Natural killer cell (primary cell): Measurements from ENCODE around the gene HPS3. TPM values are rescaled to one million over a fixed set of nuclear protein-coding genes. Genes with fewer than 3 reads are reported as not detected.

ENCODE experiments used
- ATAC-seq, 3 donors: fragments of 150-1000 bp in 2 of 3; fragments of 200-7000 bp in 1 of 3; cut with Tn5 transposase; 1 replicate in 1 of 3; 2 replicates in 2 of 3; pipeline ENCODE4 v1.10.0; 2021; ENCODE audit warnings: mild to moderate bottlenecking in 2 of 3, moderate library complexity in 2 of 3
- DNase-seq, 2 donors: peaks; one replicate each; pipeline versions ENCODE4 v3.0.0 to v3.0.0-alpha.2; 2013 to 2021; ENCODE audit warnings: mixed read lengths in 1 of 2
- H3K27ac ChIP-seq: one replicate; pipeline ENCODE4 v1.5.1; 2013; ENCODE audit warnings: mild to moderate bottlenecking, low read length
- H3K27me3 ChIP-seq: one replicate; pipeline ENCODE4 v1.6.1; 2013; ENCODE audit warnings: low read length; ENCODE audit not compliant: control insufficient read depth, insufficient read depth
- H3K36me3 ChIP-seq: one replicate; pipeline ENCODE4 v1.6.1; 2013; ENCODE audit warnings: low read length; ENCODE audit not compliant: control insufficient read depth, insufficient read depth
- H3K4me1 ChIP-seq: one replicate; pipeline ENCODE4 v1.6.1; 2013; ENCODE audit warnings: low read length; ENCODE audit not compliant: control insufficient read depth, insufficient read depth
- H3K4me3 ChIP-seq: one replicate; pipeline ENCODE4 v1.5.1; 2013; ENCODE audit warnings: low read length
- H3K9me3 ChIP-seq: one replicate; pipeline ENCODE4 v1.6.1; 2013; ENCODE audit warnings: low read length; ENCODE audit not compliant: control insufficient read depth, insufficient read depth
- H3K27ac Mint-ChIP-seq, 2 donors: one replicate each; pipeline ENCODE4 v1.8.0; 2022; ENCODE audit warnings: mild to moderate bottlenecking in 2 of 2, mixed read lengths in 2 of 2, moderate library complexity in 1 of 2
- H3K27me3 Mint-ChIP-seq, 2 donors: one replicate each; pipeline ENCODE4 v1.8.0; 2022; ENCODE audit warnings: low read depth in 2 of 2, mixed read lengths in 2 of 2
- H3K36me3 Mint-ChIP-seq: one replicate; pipeline ENCODE4 v1.8.0; 2022; ENCODE audit warnings: mixed read lengths
- H3K4me1 Mint-ChIP-seq, 2 donors: one replicate each; pipeline ENCODE4 v1.8.0; 2022; ENCODE audit warnings: mixed read lengths in 2 of 2
- H3K4me3 Mint-ChIP-seq: one replicate; pipeline ENCODE4 v1.8.0; 2022; ENCODE audit warnings: mild to moderate bottlenecking, moderate library complexity, mixed read lengths
- H3K9me3 Mint-ChIP-seq, 2 donors: one replicate each; pipeline ENCODE4 v1.8.0; 2022; ENCODE audit warnings: mixed read lengths in 2 of 2
- WGBS: methylation state at CpG from one replicate; pipeline ENCODE4 v1.1.7; 2013; ENCODE audit warnings: missing lambda C conversion rate; ENCODE audit not compliant: insufficient coverage; 5-methylcytosine and 5-hydroxymethylcytosine counted together
- intact Hi-C: fragments of 100-400 bp; cut with micrococcal nuclease; formaldehyde crosslinking; loops from one replicate; pipeline ENCODE4 v1.14.2; 2022
- total RNA-seq, 4 donors: library from RNA; stranded (reverse); fragments of 120-200 nt in 1 of 4; gene quantifications; one replicate each; pipeline versions ENCODE4 v1.2.3 to v1.2.4, GENCODE V29; 2013 to 2022
- TF ChIP-seq, protein P1 (sequence below): fragments of 200-600 bp; IDR thresholded peaks from one replicate; pipeline ENCODE4 v1.8.0; 2022; ENCODE audit warnings: antibody characterized with exemption

The HPS3 gene
- total RNA-seq, 3 donors from 2014 or later (not counting 1 experiment from before 2014, with no cell fraction given) = 19.6 to 35.5 (median 24.7) TPM

- 97% methylated on average over 15 of the region's 15 CpGs for WGBS
- no peaks in the 10 kb centered on the region for H3K9me3 ChIP-seq
- peak overlapping the region; percentile 94 for H3K4me3 Mint-ChIP-seq
- ATAC-seq (no peak), DNase-seq (peak in 1 of 2 donors; percentile 7)
- H3K4me3 ChIP-seq = no peak overlapping the region
- H3K27me3 ChIP-seq = no peaks in the 10 kb centered on the region
- H3K27ac Mint-ChIP-seq = peak overlapping the region in 1 of 2 donors; percentile 89
- no peak overlapping the region for H3K27ac ChIP-seq
- H3K4me1 Mint-ChIP-seq = peaks cover 20 to 23% of the 10 kb centered on the region in 2 donors
- TF ChIP-seq, protein P1, sequence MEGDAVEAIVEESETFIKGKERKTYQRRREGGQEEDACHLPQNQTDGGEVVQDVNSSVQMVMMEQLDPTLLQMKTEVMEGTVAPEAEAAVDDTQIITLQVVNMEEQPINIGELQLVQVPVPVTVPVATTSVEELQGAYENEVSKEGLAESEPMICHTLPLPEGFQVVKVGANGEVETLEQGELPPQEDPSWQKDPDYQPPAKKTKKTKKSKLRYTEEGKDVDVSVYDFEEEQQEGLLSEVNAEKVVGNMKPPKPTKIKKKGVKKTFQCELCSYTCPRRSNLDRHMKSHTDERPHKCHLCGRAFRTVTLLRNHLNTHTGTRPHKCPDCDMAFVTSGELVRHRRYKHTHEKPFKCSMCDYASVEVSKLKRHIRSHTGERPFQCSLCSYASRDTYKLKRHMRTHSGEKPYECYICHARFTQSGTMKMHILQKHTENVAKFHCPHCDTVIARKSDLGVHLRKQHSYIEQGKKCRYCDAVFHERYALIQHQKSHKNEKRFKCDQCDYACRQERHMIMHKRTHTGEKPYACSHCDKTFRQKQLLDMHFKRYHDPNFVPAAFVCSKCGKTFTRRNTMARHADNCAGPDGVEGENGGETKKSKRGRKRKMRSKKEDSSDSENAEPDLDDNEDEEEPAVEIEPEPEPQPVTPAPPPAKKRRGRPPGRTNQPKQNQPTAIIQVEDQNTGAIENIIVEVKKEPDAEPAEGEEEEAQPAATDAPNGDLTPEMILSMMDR = no peak
- peaks cover 2% of the 10 kb centered on the region for H3K36me3 ChIP-seq
- no peaks in the 10 kb centered on the region for H3K36me3 Mint-ChIP-seq
- peaks cover 18% of the 10 kb centered on the region for H3K4me1 ChIP-seq
- H3K27me3 Mint-ChIP-seq = no peaks in the 10 kb centered on the region
- H3K9me3 Mint-ChIP-seq = no peaks in the 10 kb centered on the region
- intact Hi-C loops = loop anchor here (5.0 kb wide), 2 partner anchors 80 to 95 kb away; partner anchors contain the start of gene GYG1
Measured at GRCh38 chr3:149087208-149087607, 42.2 kb upstream of the HPS3 start.

DNA sequence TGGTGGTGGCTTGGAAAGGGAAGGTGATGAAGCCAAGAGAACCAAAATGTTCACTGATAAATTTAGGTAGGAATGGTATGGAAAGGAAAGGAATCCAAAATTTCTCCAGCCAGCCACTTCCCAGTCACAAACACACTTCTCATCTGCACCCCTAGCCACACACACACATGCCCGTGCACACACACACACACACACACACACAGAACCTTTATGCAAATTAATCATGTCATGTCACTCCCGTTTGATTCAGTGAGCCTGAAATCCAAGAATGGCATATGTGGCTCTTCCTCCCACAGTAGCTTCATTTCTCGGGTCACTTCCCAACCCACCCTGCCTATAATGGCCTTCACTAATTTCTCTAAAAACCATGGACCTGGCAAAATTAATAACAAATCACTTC, 40.0 kb upstream of the HPS3 start:
- H3K27me3 Mint-ChIP-seq = no peaks in the 10 kb centered on the region
- Histone ChIP-seq H3K4me1 (peaks cover 18% of the 10 kb centered on the region), H3K36me3 (no peaks in the 10 kb centered on the region), H3K27me3 (no peaks in the 10 kb centered on the region), H3K9me3 (no peaks in the 10 kb centered on the region), H3K27ac (no peak overlapping the region), H3K4me3 (no peak overlapping the region)
- H3K4me3 Mint-ChIP-seq = no peak overlapping the region
- H3K9me3 Mint-ChIP-seq = no peaks in the 10 kb centered on the region
- DNase-seq (no peak), ATAC-seq (no peak)
- H3K27ac Mint-ChIP-seq = no peak overlapping the region
- no peaks in the 10 kb centered on the region for H3K36me3 Mint-ChIP-seq
- H3K4me1 Mint-ChIP-seq = peaks cover 15 to 22% of the 10 kb centered on the region in 2 donors
- 74% methylated on average over 3 of the region's 3 CpGs for WGBS
- TF ChIP-seq, protein P1 = no peak
- intact Hi-C loops = loop anchor here (5.0 kb wide), 2 partner anchors 82 to 97 kb away; partner anchors contain the start of gene GYG1

DNA sequence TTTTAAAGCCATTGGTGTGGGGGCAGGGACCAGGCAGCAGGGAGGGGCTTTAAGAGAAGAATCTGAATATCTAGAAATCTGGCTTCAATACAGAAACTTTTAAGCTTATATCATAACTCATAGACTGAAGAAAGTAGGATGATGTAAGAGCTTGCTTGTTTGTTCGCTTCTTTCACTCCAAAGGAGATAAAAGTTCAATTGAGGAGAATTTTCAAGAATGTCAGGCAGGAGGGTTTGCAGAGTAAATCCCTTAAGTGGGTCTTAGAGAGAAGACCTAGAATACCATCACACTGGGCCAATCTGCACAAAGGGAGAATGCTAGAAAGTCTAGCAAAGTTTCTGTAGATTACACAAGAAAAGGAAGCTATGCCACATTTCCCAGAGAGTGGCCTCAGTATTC, 39.0 kb upstream of the HPS3 start:
- Mint-ChIP-seq H3K27ac (no peak overlapping the region), H3K9me3 (no peaks in the 10 kb centered on the region), H3K4me1 (peaks cover 4 to 12% of the 10 kb centered on the region in 2 donors), H3K4me3 (no peak overlapping the region), H3K27me3 (no peaks in the 10 kb centered on the region), H3K36me3 (no peaks in the 10 kb centered on the region)
- no peaks in the 10 kb centered on the region for H3K27me3 ChIP-seq
- no peak overlapping the region for H3K27ac ChIP-seq
- TF ChIP-seq, protein P1 = no peak
- no peak for DNase-seq
- WGBS = 100% methylated on average over 1 of the region's 1 CpG
- H3K36me3 ChIP-seq = no peaks in the 10 kb centered on the region
- peaks cover 14% of the 10 kb centered on the region for H3K4me1 ChIP-seq
- H3K4me3 ChIP-seq = no peak overlapping the region
- intact Hi-C loops = no loop called here
- ATAC-seq = no peak
- H3K9me3 ChIP-seq = no peaks in the 10 kb centered on the region

DNA sequence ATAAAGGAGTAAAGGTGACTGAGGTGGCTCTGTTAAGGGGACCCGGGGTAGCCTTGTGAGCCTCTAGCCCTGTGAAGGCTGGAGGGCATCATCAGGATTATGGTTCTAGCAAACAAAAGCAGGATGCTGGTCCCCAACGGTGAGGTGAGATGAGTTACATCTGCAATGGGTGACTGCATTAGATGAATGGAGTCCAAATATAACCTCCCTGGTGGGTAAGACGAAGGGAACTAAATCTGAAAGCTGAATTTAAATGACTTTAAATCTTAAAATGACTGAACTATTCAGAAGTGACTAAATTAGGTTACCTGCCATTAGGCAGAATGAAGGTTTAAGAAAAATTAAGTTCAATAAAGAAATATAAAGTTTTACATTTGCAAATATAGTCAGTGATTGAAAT, 38.5 kb upstream of the HPS3 start:
- ATAC-seq (no peak), DNase-seq (no peak)
- Histone ChIP-seq H3K4me1 (peaks cover 10% of the 10 kb centered on the region), H3K27me3 (no peaks in the 10 kb centered on the region), H3K9me3 (no peaks in the 10 kb centered on the region), H3K4me3 (no peak overlapping the region), H3K27ac (no peak overlapping the region), H3K36me3 (no peaks in the 10 kb centered on the region)
- Mint-ChIP-seq H3K36me3 (no peaks in the 10 kb centered on the region), H3K27me3 (no peaks in the 10 kb centered on the region), H3K9me3 (no peaks in the 10 kb centered on the region), H3K4me3 (no peak overlapping the region), H3K4me1 (peaks cover 0 to 7% of the 10 kb centered on the region in 2 donors), H3K27ac (no peak overlapping the region)
- 88% methylated on average over 3 of the region's 3 CpGs for WGBS
- TF ChIP-seq, protein P1 = no peak
- intact Hi-C loops = no loop called here
